Mucosa of rectum (tissue), 2 donors: ENCODE data around the gene TDRD1.
"Not testable (repeated sequence)": the region's sequence is repeated elsewhere in the genome, so short reads cannot be mapped to it uniquely, and the experiment has no call there.

Source experiments
- H3K27ac ChIP-seq, 2 donors: one replicate each; pipeline ENCODE4 v1.7.0; 2013; ENCODE audit warnings: inconsistent platforms in 2 of 2, low read depth in 2 of 2, low read length in 2 of 2
- H3K27me3 ChIP-seq, 2 donors: one replicate each; pipeline ENCODE4 v1.7.0; 2013; ENCODE audit warnings: low read length in 2 of 2; ENCODE audit not compliant: control insufficient read depth in 2 of 2, insufficient read depth in 2 of 2
- H3K36me3 ChIP-seq, 2 donors: one replicate each; pipeline ENCODE4 v1.7.0; 2013; ENCODE audit warnings: low read length in 2 of 2; ENCODE audit not compliant: control insufficient read depth in 2 of 2, insufficient read depth in 2 of 2
- H3K4me1 ChIP-seq, 2 donors: one replicate each; pipeline ENCODE4 v1.7.0; 2013; ENCODE audit warnings: low read length in 2 of 2, mild to moderate bottlenecking in 1 of 2; ENCODE audit not compliant: control insufficient read depth in 2 of 2, insufficient read depth in 2 of 2
- H3K4me3 ChIP-seq, 2 donors: one replicate each; pipeline ENCODE4 v1.7.0; 2013; ENCODE audit warnings: low read length in 2 of 2
- H3K9ac ChIP-seq, 2 donors: one replicate each; pipeline ENCODE4 v1.7.0; 2013; ENCODE audit warnings: low read length in 2 of 2, low read depth in 1 of 2, mild to moderate bottlenecking in 1 of 2
- H3K9me3 ChIP-seq, 2 donors: one replicate each; pipeline ENCODE4 v1.7.0; 2013; ENCODE audit warnings: low read length in 2 of 2; ENCODE audit not compliant: control insufficient read depth in 2 of 2
- donor health status: healthy.
- donor health status: Normal muscosa, but diverticular disease.

The TDRD1 gene, protein sequence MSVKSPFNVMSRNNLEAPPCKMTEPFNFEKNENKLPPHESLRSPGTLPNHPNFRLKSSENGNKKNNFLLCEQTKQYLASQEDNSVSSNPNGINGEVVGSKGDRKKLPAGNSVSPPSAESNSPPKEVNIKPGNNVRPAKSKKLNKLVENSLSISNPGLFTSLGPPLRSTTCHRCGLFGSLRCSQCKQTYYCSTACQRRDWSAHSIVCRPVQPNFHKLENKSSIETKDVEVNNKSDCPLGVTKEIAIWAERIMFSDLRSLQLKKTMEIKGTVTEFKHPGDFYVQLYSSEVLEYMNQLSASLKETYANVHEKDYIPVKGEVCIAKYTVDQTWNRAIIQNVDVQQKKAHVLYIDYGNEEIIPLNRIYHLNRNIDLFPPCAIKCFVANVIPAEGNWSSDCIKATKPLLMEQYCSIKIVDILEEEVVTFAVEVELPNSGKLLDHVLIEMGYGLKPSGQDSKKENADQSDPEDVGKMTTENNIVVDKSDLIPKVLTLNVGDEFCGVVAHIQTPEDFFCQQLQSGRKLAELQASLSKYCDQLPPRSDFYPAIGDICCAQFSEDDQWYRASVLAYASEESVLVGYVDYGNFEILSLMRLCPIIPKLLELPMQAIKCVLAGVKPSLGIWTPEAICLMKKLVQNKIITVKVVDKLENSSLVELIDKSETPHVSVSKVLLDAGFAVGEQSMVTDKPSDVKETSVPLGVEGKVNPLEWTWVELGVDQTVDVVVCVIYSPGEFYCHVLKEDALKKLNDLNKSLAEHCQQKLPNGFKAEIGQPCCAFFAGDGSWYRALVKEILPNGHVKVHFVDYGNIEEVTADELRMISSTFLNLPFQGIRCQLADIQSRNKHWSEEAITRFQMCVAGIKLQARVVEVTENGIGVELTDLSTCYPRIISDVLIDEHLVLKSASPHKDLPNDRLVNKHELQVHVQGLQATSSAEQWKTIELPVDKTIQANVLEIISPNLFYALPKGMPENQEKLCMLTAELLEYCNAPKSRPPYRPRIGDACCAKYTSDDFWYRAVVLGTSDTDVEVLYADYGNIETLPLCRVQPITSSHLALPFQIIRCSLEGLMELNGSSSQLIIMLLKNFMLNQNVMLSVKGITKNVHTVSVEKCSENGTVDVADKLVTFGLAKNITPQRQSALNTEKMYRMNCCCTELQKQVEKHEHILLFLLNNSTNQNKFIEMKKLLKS

GRCh38 chr10:114179148-114179547 lies at the start of gene TDRD1:
Gene TDRD1 (plus strand): TSS chr10:114179353. CDS start chr10:114187832, 8,479 bp downstream.
- no peaks in the 10 kb centered on the region for H3K9me3 ChIP-seq
- no peaks in the 10 kb centered on the region for H3K27me3 ChIP-seq
- no peak within 1 kb of the TSS for H3K9ac ChIP-seq
- peaks cover 6 to 11% of the 10 kb centered on the region in 2 donors for H3K4me1 ChIP-seq
- no peaks in the 10 kb centered on the region for H3K36me3 ChIP-seq
- no peak within 1 kb of the TSS for H3K27ac ChIP-seq
- no peak within 1 kb of the TSS for H3K4me3 ChIP-seq

DNA sequence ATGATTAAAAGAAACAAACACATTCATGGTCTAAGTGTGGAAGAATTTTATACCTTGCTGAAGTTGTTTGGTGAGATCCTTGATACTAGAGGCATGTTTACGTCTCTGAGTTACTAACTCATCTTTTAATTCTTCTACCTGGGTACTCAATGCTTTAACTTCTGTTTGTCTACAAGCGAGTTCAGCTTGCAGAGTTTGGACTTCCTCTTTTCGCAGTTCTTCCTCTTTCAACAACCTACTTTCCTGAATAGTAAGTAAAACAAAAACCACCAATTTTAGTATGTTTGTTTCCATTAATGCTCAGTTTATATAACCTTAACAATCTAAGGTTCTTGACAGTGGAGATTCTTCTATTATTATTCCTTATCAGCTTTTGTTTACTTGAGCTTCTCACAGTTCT lies 48.1 kb upstream of the TDRD1 start:
- Histone ChIP-seq H3K27ac (no peak overlapping the region), H3K36me3 (peaks cover 65 to 73% of the 10 kb centered on the region in 2 donors), H3K9ac (no peak overlapping the region), H3K4me1 (no peaks in the 10 kb centered on the region), H3K9me3 (no peaks in the 10 kb centered on the region), H3K27me3 (no peaks in the 10 kb centered on the region), H3K4me3 (no peak overlapping the region)

- Histone ChIP-seq H3K4me3 (no peak overlapping the region), H3K36me3 (peaks cover 36 to 64% of the 10 kb centered on the region in 2 donors), H3K4me1 (no peaks in the 10 kb centered on the region), H3K9ac (no peak overlapping the region), H3K27me3 (no peaks in the 10 kb centered on the region), H3K9me3 (no peaks in the 10 kb centered on the region), H3K27ac (no peak overlapping the region)
Measured at GRCh38 chr10:114135476-114135875, 43.7 kb upstream of the TDRD1 start.

DNA sequence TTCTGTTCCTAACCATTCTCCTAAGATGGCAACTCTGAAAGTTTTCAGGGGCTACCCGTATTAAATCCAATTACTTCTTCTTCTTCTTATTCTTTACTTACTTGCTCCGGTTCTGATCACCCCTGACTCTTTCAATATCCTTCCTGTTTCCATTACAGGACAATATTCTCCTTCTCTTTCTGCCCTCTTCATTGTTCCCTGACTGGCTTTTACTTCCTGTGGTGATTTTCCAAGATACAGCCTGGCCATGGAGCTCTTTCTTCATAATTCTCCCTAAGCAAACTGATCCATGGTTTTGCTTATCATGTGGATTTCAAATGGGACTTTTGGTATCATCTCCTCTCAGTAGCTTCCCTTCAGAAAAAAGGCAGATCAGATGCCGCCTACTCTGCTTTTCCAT lies 40.6 kb upstream of the TDRD1 start:
- Histone ChIP-seq H3K4me3 (no peak overlapping the region), H3K4me1 (no peaks in the 10 kb centered on the region), H3K27me3 (no peaks in the 10 kb centered on the region), H3K9me3 (no peaks in the 10 kb centered on the region), H3K27ac (no peak overlapping the region), H3K9ac (no peak overlapping the region), H3K36me3 (peaks cover 39 to 67% of the 10 kb centered on the region in 2 donors)

- H3K9me3 ChIP-seq = no peaks in the 10 kb centered on the region
- H3K9ac ChIP-seq = no peak overlapping the region
- no peaks in the 10 kb centered on the region for H3K27me3 ChIP-seq
- no peaks in the 10 kb centered on the region for H3K4me1 ChIP-seq
- H3K4me3 ChIP-seq = no peak overlapping the region
- H3K36me3 ChIP-seq = peaks cover 35 to 66% of the 10 kb centered on the region in 2 donors
- H3K27ac ChIP-seq = no peak overlapping the region
Measured at GRCh38 chr10:114140036-114140435, 39.1 kb upstream of the TDRD1 start.

DNA sequence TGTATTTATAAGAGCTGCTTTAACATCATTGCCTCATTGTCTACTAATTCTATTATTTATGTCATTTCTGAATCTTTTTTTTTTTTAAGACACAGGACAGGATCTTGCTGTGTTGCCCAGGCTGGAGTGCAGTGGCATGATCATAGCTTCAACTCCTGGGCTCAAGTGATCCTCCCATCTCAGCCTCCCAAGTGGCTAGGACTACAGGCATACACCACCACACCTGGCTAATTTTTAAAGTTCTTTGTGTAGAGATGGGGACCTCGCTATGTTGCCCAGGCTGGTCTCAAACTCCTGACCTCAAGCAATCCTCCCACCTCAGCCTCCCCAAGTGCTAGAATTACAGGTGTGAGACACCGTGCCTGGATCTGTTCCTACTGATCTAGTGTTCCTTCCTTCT lies 38.3 kb upstream of the TDRD1 start:
- not testable (repeated sequence) for H3K4me1 ChIP-seq, H3K9me3 ChIP-seq, H3K27ac ChIP-seq, H3K4me3 ChIP-seq, H3K27me3 ChIP-seq, H3K9ac ChIP-seq
- peaks cover 29 to 64% of the 10 kb centered on the region in 2 donors for H3K36me3 ChIP-seq

GRCh38 chr10:114142018-114142417 lies 37.1 kb upstream of the TDRD1 start:
- Histone ChIP-seq H3K4me3 (no peak overlapping the region), H3K9ac (no peak overlapping the region), H3K36me3 (peaks cover 35 to 59% of the 10 kb centered on the region in 2 donors), H3K9me3 (no peaks in the 10 kb centered on the region), H3K27ac (no peak overlapping the region), H3K4me1 (no peaks in the 10 kb centered on the region), H3K27me3 (no peaks in the 10 kb centered on the region)

GRCh38 chr10:114143160-114143559 lies 36.0 kb upstream of the TDRD1 start:
- peaks cover 38 to 61% of the 10 kb centered on the region in 2 donors for H3K36me3 ChIP-seq

DNA sequence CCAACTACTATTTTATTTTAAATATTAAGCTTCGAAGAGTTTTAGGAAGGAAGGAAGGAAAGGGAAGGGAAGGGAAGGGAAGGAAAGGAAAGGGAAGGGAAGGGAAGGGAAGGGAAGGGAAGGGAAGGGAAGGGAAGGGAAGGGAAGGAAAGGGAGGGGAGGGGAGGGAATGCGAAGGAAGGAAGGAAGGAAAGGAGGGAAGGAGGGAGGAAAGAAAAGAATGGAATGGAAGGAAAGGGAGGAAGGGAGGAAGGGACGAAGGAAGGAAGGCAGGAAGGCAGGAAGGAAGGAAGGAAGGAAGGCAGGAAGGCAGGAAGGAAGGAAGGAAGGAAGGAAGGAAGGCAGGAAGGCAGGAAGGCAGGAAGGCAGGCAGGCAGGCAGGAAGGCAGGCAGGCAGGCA lies 29.7 kb upstream of the TDRD1 start:
- H3K4me1 ChIP-seq, H3K9me3 ChIP-seq, H3K4me3 ChIP-seq, H3K9ac ChIP-seq, H3K27me3 ChIP-seq, H3K27ac ChIP-seq: not testable (repeated sequence)
- peaks cover 29 to 47% of the 10 kb centered on the region in 2 donors for H3K36me3 ChIP-seq

More at GRCh38 chr10:114143160-114143559, 36.0 kb upstream of the TDRD1 start:
- H3K9ac ChIP-seq = no peak overlapping the region
- H3K27me3 ChIP-seq = no peaks in the 10 kb centered on the region
- H3K4me1 ChIP-seq = no peaks in the 10 kb centered on the region
- no peak overlapping the region for H3K27ac ChIP-seq
- no peaks in the 10 kb centered on the region for H3K9me3 ChIP-seq
- no peak overlapping the region for H3K4me3 ChIP-seq
